NK-92 (cell line): ENCODE results near the gene FAM90A1.
"Not testable (repeated sequence)": the region's sequence is repeated elsewhere in the genome, so short reads cannot be mapped to it uniquely, and the experiment has no call there.

Experiments used
- DNase-seq: peaks from one replicate; lab custom pipeline; 2025; ENCODE audit not compliant: unreplicated experiment; lab: John Stamatoyannopoulos, UW

The FAM90A1 gene, protein sequence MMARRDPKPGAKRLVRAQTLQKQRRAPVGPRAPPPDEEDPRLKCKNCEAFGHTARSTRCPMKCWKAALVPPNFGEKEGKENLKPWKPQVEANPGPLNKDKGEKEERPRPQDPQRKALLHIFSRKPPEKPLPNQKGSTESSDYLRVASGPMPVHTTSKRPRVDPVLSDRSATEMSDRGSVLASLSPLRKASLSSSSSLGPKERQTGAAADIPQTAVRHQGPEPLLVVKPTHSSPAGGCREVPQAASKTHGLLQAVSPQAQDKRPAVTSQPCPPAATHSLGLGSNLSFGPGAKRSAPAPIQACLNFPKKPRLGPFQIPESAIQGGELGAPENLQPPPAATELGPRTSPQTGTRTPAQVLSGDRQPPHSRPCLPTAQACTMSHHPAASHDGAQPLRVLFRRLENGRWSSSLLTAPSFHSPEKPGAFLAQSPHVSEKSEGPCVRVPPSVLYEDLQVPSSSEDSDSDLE

GRCh38 chr12:8226992-8227731, at the start of gene FAM90A1:
Gene FAM90A1, minus strand, starts transcription at chr12:8227618. Its CDS starts 2,786 bp downstream, at chr12:8224832.
- not testable (repeated sequence) for DNase-seq

DNA sequence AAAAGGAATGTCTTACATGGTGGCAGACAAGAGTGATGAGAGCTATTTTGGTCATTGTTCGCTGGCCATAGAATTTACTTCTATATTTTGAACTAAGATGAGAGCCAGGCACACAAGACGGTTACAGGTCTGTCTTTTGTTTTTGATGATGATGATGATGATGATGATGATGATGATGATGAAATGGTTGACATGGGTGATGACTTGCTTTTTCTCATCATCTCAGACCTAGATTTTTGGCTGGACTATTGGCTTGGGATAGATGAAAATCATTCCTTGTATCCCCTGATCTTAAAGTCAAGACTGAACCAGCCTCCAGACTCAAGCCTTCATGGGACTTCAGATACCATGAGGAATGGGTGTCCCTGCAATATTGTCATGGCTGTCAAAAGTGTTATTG, 49.0 kb upstream of the FAM90A1 start:
- DNase-seq: not testable (repeated sequence)

- DNase-seq: not testable (repeated sequence)
Measured at GRCh38 chr12:8266706-8267105, 39.3 kb upstream of the FAM90A1 start.

- not testable (repeated sequence) for DNase-seq
Measured at GRCh38 chr12:8264236-8264635, 36.8 kb upstream of the FAM90A1 start.

DNA sequence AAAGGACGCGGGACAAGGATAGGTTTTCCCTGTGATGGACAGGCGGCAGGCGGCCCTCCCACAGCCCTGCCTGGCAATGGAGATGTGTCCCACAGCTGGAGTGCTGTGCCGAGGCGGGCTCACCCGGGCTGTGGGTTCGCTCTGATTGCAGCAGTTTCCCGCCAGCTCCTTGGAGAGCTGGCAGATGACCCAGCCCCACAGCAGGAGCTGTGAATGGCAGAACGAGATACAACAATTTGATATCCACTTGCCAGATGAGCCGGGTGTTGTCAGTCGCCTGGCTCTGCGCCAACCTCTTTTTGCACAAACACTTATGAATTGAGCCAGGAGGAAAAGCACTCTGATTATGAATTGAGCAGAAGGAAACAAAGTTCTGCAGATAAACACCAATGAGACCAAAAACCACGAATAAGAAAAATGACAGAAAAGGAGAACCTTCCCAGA, 33.7 kb upstream of the FAM90A1 start:
- not testable (repeated sequence) for DNase-seq

DNA sequence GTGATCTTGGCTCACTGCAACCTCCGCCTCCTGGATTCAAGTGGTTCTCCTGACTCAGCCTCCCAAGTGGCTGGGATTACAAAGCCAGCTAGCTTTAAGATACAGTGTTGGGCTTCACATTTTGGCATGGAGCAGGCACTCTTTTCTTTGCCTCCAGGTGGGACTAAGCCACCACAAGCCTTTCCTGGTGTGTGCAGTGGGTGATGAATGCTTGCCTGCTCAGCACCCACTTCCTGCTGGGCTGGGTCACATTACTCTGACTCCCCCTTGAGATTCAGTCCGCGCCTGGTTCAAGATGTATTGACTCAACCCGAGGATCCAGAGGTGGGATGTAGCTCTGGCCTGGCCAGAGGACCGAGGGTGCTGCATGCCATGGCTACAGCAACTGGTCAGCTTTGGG, 28.9 kb upstream of the FAM90A1 start:
- DNase-seq: not testable (repeated sequence)

DNA sequence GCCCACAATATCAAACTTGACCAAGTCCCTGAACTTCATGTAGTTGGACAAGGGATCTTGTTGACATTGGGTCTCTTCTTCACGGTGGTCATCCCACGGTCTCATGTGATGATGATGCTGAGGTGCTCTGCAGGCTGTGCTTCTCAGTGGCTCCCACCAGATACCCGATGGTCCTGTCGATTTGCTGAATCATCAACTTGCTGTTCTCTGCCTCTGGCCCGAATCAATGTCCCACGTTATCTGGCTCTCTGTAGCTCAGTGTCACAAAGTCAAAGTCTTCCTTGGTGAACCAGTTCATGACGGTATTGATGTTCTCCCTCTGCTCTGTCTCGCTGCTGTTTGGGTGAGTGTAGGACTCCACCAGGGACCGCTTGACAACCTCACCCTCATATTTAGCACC, 27.3 kb upstream of the FAM90A1 start:
- DNase-seq: not testable (repeated sequence)

GRCh38 chr12:8252056-8252818, 24.8 kb upstream of the FAM90A1 start:
- DNase-seq: not testable (repeated sequence)

GRCh38 chr12:8251616-8252015, 24.2 kb upstream of the FAM90A1 start:
- not testable (repeated sequence) for DNase-seq

- DNase-seq: not testable (repeated sequence)
Measured at GRCh38 chr12:8246941-8247535, 19.6 kb upstream of the FAM90A1 start.

- DNase-seq: not testable (repeated sequence)
Measured at GRCh38 chr12:8243682-8244161, 16.3 kb upstream of the FAM90A1 start.

DNA sequence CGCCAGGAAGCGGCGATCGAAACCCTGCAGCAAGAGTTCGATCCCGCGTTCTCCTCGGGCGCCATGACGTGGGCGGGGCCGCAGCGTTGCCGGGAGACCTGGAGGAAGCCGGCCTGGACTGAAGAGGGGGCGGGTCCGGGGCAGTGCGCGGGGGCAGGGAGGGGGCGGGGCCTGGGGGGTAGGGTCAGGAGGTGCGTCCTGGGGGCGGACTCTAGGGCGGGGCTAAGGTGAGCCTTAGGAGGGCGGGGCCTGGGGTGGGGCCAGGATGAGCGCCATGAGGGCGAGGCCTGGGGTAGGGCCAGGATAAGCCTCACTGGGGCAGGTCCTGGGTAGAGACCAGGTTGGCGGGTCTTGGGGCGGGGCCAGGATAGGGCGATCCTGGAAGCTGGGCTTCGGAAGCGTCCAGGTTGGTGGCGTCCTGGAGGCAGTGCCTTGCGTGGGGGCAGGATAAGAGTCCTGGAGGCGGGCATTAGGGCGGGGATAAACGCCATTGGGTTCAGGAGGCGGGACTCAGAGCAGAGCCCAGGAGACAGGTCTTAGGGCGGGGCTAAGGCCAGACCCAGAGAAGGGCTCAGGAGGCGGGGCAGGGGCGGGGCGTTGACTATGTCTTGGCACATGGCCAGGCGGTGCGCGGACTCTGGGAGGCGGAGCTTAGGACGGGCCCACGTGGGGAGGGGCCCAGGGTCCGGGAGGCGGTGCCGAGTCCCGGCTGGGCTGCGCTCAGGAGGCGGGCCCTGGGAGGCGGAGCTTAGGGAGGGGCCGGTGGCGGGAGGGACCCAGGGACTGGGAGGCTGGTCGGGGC, 15.7 kb upstream of the FAM90A1 start:
- peak; percentile 93 for DNase-seq

GRCh38 chr12:8242622-8242879, 15.1 kb upstream of the FAM90A1 start:
- not testable (repeated sequence) for DNase-seq

DNA sequence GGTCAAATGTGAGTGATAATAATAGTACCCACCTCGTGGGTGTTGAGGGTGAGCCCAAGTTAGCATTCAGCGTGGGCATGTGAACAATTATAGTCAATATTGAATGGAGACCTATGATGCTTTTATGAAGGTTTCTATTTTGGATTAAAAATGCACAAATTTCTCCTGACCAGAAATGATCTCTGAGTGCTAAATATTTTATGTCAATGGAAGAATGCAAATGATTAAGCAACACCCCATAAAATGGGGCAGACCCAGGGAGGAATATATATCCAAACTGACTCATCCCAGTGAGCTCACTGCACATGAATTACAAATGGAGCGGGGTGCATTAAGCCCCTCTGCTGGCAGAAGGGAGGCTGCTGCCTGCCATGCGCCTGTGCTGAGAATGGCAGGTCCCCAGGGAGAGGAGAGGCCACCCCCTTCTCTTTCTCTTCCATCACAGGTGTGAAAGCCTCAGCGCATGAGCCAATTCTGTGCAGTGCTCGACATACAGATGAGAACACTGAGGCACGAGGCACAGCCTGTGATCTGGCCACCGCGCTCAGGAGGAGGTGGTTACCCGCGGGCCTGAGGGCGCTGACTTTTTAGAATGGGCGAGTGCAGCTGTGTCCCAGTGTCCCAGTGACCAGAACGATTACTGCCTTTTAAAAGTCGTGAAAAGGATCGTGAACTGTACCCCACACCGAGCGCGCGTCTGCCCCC, 14.7 kb upstream of the FAM90A1 start:
- DNase-seq: not testable (repeated sequence)

DNA sequence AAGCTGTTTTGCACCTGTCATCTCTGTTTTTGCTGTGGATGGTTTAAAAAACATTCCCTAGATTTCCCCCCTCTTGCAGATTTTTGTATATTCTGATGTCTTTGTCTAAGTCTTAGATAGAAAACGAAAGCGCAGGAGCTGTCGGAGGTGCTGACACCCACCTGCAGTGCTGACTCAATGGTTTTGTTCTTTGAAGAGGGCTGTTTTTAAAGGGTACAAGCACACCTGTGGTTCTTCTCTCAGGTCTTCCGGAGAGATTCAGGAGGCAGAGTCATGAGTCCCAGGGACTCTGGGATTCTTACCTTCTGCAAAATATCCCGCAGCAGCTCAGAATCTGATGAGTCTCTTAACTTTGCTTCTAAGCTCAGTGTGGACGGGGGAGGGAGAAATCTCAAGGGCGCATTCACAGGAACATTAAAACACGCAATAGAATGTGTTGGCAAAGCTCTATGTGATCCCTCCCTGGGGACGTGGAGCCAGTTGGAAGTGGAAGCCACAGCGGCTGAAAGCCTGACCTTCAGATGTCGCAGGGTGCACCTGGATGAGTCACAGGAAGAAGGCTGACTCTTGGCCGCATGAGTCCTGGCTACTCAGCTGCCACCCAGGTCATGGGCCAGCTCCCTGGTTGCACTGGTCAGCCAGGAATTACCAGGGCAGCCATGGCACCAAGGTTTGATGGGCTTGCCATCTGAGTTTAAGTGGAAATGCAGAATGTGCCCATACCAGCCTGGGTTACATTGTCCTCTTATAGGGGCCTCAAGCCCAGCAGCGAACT, 13.1 kb upstream of the FAM90A1 start:
- DNase-seq: not testable (repeated sequence)

DNA sequence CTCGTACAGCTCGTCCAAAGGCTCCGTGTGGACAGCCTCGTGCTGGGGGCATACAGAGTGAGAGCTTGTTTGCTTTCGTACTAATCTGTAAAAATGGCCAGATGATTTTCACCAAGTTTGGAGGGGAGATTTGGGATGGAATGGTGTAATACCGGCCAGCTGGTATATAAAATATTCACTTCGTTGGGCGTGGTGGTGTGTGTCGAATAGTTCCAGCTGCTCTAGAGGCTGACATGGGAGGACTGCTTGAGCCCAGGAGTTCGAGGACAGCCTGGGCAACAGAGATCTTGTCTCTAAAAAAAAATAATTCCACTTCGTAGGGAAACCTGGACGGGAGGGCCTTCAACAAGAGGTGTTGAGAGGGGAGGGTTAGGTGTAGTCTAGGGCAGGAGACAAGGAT, 9.6 kb upstream of the FAM90A1 start:
- DNase-seq: not testable (repeated sequence)

GRCh38 chr12:8235316-8236157, 8.1 kb upstream of the FAM90A1 start:
- not testable (repeated sequence) for DNase-seq

- not testable (repeated sequence) for DNase-seq
Measured at GRCh38 chr12:8234746-8235145, 7.3 kb upstream of the FAM90A1 start.
